Nephron progenitor cell (in vitro differentiated cells): ENCODE results near the gene FAM117A.

Experiments used
- DNase-seq: peaks from one replicate; pipeline ENCODE4 v3.0.0; 2021
- H3K27ac Mint-ChIP-seq: 2 replicates; pipeline ENCODE4 v1.8.0; 2021; ENCODE audit warnings: mild to moderate bottlenecking, moderate library complexity, mixed read lengths
- H3K27me3 Mint-ChIP-seq: 2 replicates; pipeline ENCODE4 v1.8.0; 2021; ENCODE audit warnings: mild to moderate bottlenecking, low read depth, mixed read lengths; ENCODE audit not compliant: poor library complexity
- H3K36me3 Mint-ChIP-seq: 2 replicates; pipeline ENCODE4 v1.8.0; 2021; ENCODE audit warnings: low read depth, mixed read lengths
- H3K4me1 Mint-ChIP-seq: 2 replicates; pipeline ENCODE4 v1.8.0; 2021; ENCODE audit warnings: mixed read lengths
- H3K4me3 Mint-ChIP-seq: 2 replicates; pipeline ENCODE4 v1.8.0; 2021; ENCODE audit warnings: mild to moderate bottlenecking, moderate library complexity, mixed read lengths
- H3K9me3 Mint-ChIP-seq: 2 replicates; pipeline ENCODE4 v1.8.0; 2021; ENCODE audit warnings: mild to moderate bottlenecking, moderate library complexity, mixed read lengths
- CTCF ChIP-seq: fragments of 200-600 bp; sonication (generic); IDR thresholded peaks from 2 replicates; pipeline ENCODE4 v1.5.0; 2021; ENCODE audit warnings: antibody characterized with exemption

FAM117A gene

GRCh38 chr17:49763735-49764558 lies at the start of gene FAM117A:
Gene FAM117A, minus strand, starts transcription at chr17:49764131. Its CDS starts 44 bp downstream, at chr17:49764087.
- Mint-ChIP-seq H3K9me3 (peaks cover 4% of the 10 kb centered on the region), H3K27me3 (peaks cover 34% of the 10 kb centered on the region), H3K36me3 (no peaks in the 10 kb centered on the region), H3K4me3 (peak within 1 kb of the TSS; percentile 92), H3K4me1 (peaks cover 34% of the 10 kb centered on the region), H3K27ac (peak within 1 kb of the TSS; percentile 74)
- DNase-seq: peak; percentile 94
- no peak for TF ChIP-seq CTCF

GRCh38 chr17:49809056-49809455 lies 45.1 kb upstream of the FAM117A start:
- H3K4me3 Mint-ChIP-seq: no peak overlapping the region
- H3K27ac Mint-ChIP-seq: no peak overlapping the region
- peaks cover 83% of the 10 kb centered on the region for H3K36me3 Mint-ChIP-seq
- peaks cover under 1% of the 10 kb centered on the region for H3K27me3 Mint-ChIP-seq
- no peak for DNase-seq
- no peak for TF ChIP-seq CTCF
- no peaks in the 10 kb centered on the region for H3K9me3 Mint-ChIP-seq
- peaks cover under 1% of the 10 kb centered on the region for H3K4me1 Mint-ChIP-seq

- H3K27ac Mint-ChIP-seq: no peak overlapping the region
- H3K4me3 Mint-ChIP-seq: no peak overlapping the region
- no peaks in the 10 kb centered on the region for H3K9me3 Mint-ChIP-seq
- no peak for DNase-seq
- no peaks in the 10 kb centered on the region for H3K27me3 Mint-ChIP-seq
- H3K36me3 Mint-ChIP-seq: peaks cover 74% of the 10 kb centered on the region
- TF ChIP-seq CTCF: no peak
- no peaks in the 10 kb centered on the region for H3K4me1 Mint-ChIP-seq
Measured at GRCh38 chr17:49798738-49799137, 34.8 kb upstream of the FAM117A start.

- no peaks in the 10 kb centered on the region for H3K27me3 Mint-ChIP-seq
- no peaks in the 10 kb centered on the region for H3K4me1 Mint-ChIP-seq
- peaks cover 76% of the 10 kb centered on the region for H3K36me3 Mint-ChIP-seq
- TF ChIP-seq CTCF: no peak
- H3K27ac Mint-ChIP-seq: no peak overlapping the region
- DNase-seq: no peak
- H3K9me3 Mint-ChIP-seq: no peaks in the 10 kb centered on the region
- H3K4me3 Mint-ChIP-seq: no peak overlapping the region
Measured at GRCh38 chr17:49798182-49798581, 34.3 kb upstream of the FAM117A start.

GRCh38 chr17:49795372-49795771 lies 31.4 kb upstream of the FAM117A start:
- Mint-ChIP-seq H3K4me3 (no peak overlapping the region), H3K36me3 (peaks cover 74% of the 10 kb centered on the region), H3K4me1 (peaks cover 6% of the 10 kb centered on the region), H3K27me3 (no peaks in the 10 kb centered on the region), H3K27ac (no peak overlapping the region), H3K9me3 (no peaks in the 10 kb centered on the region)
- no peak for TF ChIP-seq CTCF
- no peak for DNase-seq

GRCh38 chr17:49793309-49793708 lies 29.4 kb upstream of the FAM117A start:
- Mint-ChIP-seq H3K36me3 (peaks cover 63% of the 10 kb centered on the region), H3K27me3 (peaks cover 2% of the 10 kb centered on the region), H3K4me1 (peaks cover 20% of the 10 kb centered on the region), H3K27ac (no peak overlapping the region), H3K9me3 (no peaks in the 10 kb centered on the region), H3K4me3 (no peak overlapping the region)
- no peak for DNase-seq
- TF ChIP-seq CTCF: no peak
